NT2/D1 (cell line): ENCODE data around the gene CFAP20DC.

Experiments
- YY1 ChIP-seq: IDR thresholded peaks from 2 replicates; pipeline ENCODE4 v1.6.1; 2011; ENCODE audit not compliant: insufficient read length, insufficient read depth
- ZNF274 ChIP-seq: IDR thresholded peaks from 2 replicates; pipeline ENCODE4 v1.6.1; 2011; ENCODE audit warnings: mild to moderate bottlenecking, low read depth, low read length

- no peak for TF ChIP-seq YY1
- no peak for TF ChIP-seq ZNF274
Observed at GRCh38 chr3:59023612-59024011, 26.2 kb downstream of the CFAP20DC start.
